ENCODE measurements around the gene MDC1.
"Not testable (repeated sequence)": the region's sequence is repeated elsewhere in the genome, so short reads cannot be mapped to it uniquely, and the experiment has no call there.

The MDC1 gene

DNA sequence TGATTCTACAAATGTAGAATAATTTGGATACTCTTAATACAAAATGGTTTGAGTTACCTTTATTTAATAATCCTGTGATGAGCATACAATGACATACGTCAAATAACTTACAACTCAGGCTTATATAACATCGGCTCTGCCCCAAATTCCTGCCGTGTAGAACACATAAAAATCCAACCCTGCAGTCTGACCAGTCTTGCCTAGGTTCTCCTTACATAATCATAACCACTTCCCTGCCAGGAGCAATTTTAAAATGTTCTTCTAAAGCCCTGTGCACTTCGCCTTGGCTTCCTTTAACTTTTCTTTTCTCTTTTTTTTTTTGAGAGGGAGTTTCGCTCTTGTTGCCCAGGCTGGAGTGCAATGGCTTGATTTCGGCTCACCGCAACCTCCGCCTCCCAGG is 43.5 kb upstream of the MDC1 start:
- H3K4me3 ChIP-seq (ENCODE audit: low read depth, low read length), result no peak overlapping the region
- DNase-seq (ENCODE audit: low read depth), result no peak
- TF ChIP-seq, protein P1, sequence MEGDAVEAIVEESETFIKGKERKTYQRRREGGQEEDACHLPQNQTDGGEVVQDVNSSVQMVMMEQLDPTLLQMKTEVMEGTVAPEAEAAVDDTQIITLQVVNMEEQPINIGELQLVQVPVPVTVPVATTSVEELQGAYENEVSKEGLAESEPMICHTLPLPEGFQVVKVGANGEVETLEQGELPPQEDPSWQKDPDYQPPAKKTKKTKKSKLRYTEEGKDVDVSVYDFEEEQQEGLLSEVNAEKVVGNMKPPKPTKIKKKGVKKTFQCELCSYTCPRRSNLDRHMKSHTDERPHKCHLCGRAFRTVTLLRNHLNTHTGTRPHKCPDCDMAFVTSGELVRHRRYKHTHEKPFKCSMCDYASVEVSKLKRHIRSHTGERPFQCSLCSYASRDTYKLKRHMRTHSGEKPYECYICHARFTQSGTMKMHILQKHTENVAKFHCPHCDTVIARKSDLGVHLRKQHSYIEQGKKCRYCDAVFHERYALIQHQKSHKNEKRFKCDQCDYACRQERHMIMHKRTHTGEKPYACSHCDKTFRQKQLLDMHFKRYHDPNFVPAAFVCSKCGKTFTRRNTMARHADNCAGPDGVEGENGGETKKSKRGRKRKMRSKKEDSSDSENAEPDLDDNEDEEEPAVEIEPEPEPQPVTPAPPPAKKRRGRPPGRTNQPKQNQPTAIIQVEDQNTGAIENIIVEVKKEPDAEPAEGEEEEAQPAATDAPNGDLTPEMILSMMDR (IDR thresholded peaks at IDR 0.05; ENCODE audit: low read depth, low read length, missing control alignments), result no peak

DNA sequence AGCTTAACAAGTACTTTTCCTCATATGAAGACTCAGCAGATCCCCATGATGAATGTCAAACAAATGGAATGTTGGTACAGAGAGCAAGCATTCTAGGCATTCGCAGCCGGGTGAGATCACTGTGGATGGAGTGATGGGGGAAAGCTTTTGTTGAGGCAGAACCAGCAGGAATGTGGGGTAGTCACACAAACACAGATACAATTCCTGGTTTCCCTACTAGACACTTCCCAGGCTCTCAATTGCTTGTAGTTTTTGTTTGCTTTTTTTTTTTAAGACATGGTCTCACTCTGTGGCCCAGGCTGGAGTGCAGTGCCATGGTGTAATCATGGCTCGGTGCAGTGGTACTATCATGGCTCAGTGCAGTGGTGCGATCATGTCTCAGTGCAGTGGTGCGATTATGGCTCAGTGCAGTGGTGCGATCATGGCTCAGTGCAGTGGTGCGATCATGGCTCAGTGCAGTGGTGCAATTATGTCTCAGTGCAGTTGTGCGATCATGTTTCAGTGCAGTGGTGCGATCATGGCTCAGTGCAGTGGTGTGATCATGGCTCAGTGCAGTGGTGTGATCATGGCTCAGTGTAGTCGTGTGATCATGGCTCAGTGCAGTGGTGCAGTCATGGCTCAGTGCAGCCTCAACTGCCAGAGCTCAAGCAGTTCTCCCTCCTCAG is 42.6 kb upstream of the MDC1 start:
- no peak overlapping the region for H3K4me3 ChIP-seq (ENCODE audit: low read depth, low read length)
- no peak for DNase-seq (ENCODE audit: low read depth)

DNA sequence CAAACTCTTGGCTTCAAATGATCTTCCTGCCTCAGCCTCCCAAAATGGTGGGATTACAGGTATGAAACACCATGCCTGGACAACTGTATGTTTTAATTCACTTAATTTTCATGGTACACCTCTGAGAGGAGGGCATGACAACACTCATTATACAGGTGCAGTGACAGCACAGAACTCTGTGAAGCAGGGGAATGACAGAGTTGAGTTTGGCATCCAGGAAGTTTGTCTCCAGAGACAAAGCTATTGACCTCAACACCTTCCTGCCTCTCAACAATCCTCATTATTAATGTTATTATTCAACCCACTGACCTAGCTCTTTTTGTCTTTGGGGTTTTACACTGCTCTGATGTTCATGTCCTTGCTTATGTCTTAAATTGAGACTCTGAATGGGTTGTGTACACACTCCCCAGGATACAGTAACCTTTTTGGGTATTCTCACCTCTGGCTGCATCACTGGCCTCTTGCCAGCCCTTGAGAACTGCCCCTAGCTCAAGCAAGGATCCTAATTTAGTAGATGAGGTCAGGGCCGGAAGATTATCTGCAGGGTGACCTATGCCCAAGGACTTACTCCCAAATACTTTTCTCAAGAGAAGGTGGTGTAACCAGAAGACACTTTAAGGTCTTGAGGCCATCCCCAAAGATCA is 40.3 kb upstream of the MDC1 start:
- H3K4me3 ChIP-seq (ENCODE audit: low read depth, low read length), result no peak overlapping the region
- no peak for DNase-seq (ENCODE audit: low read depth)
- TF ChIP-seq, protein P1 (IDR thresholded peaks at IDR 0.05; ENCODE audit: low read depth, low read length, missing control alignments), result no peak

More for the DNA sequence above, 42.6 kb upstream of the MDC1 start:
- TF ChIP-seq, protein P1 (IDR thresholded peaks at IDR 0.05; ENCODE audit: low read depth, low read length, missing control alignments), result no peak

DNA sequence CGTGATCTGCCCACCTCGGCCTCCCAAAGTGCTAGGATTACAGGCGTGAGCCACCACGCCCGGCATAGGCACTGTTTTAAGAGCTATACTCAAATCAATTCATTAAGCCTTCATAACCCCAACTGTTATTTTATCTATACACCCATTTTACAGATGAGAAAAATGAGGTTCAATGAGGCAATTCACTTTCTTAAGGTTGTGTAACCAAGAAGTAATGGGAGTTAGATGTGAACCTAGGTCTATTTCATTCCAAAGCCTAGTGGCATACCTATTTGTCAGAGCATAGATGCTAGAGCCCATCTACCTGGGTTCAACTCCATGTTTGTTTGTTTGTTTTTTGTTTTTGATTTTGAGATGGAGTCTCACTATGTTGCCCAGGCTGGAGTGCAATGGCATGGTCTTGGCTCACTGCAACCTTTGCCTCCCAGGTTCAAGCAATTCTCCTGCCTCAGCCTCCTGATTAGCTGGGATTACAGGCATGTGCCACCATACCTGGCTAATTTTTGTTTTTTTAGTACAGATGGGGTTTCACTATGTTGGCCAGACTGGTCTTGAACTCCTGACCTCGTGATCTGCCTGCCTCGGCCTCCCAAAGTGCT is 39.4 kb upstream of the MDC1 start:
- H3K4me3 ChIP-seq (ENCODE audit: low read depth, low read length); DNase-seq (ENCODE audit: low read depth): not testable (repeated sequence)

DNA sequence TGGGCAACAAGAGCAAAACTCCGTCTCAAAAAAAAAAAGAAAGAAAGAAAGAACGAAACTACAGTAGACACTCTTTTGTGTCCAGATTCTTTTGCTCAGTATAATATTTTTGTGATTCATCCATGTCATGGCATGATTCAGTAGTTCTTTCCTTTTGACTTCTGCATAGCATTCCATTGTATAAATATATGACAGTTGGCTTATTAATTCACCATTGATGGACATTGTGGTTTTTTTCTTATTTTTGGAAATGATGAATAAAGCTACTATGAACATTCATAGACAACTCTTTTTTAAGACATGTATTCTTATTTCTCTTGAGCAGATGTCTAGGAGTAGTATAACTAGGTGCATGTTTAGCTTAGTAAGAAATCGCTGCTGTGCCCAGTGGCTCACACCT is 37.5 kb upstream of the MDC1 start:
- H3K4me3 ChIP-seq (ENCODE audit: low read depth, low read length), result no peak overlapping the region
- TF ChIP-seq, protein P1 (IDR thresholded peaks at IDR 0.05; ENCODE audit: low read depth, low read length, missing control alignments), result no peak
- DNase-seq (ENCODE audit: low read depth), result no peak

DNA sequence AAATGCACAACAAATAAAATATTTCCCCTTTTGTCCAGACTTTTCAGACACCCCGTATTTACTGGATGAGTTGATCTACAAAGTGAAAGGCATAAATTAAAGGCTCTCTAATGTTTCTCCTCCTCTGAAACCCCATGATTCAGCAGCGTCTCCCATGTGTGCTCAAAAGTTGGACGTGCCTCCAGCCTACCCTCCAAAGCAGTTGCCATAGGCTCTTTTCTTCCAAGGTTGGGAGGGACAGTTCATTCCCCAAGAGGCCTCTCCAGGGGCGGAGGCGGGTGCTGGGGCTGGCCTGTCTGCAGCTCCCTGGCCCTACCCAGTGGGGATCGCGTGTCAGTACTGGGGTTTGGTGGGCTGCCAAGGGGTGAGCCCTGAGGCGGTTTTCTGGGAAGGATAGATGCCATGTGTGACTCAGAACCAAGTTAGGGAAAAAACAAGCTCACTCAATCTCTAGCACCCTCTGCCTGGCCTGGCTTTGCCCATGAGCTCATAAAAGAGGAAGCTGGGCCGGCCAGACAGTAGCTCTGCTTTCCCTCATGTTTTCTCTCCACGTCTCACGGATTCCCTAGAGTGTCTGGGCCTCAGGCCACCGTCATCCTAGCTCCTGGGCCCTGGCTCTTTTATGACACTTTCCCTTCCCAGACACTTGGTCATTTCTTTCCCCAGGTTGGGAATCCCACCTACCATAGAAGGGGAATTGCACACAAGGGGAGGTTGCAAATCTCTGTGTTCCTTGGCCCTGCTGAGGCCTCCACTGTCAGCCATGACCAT is 35.3 kb upstream of the MDC1 start:
- DNase-seq (ENCODE audit: low read depth), result no peak
- TF ChIP-seq, protein P1 (IDR thresholded peaks at IDR 0.05; ENCODE audit: low read depth, low read length, missing control alignments), result no peak
- no peak overlapping the region for H3K4me3 ChIP-seq (ENCODE audit: low read depth, low read length)

DNA sequence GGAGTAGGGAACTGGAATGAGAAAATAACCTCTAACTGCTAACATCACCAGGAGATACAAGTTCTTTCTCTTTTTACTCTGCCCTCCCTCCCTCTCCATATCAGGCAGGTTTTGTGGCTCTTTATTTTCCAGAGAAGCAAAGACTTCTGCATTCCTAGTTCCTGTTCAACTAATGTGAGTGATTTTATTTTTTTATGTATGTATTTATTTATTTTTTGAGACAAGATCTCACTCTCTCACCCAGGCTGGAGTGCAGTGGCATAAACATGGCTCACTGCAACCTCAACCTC is 33.2 kb upstream of the MDC1 start:
- no peak for DNase-seq (ENCODE audit: low read depth)
- TF ChIP-seq, protein P1 (IDR thresholded peaks at IDR 0.05; ENCODE audit: low read depth, low read length, missing control alignments), result no peak
- H3K4me3 ChIP-seq (ENCODE audit: low read depth, low read length), result no peak overlapping the region
